ENCODE measurements around the gene RPS21.

Gene RPS21

DNA sequence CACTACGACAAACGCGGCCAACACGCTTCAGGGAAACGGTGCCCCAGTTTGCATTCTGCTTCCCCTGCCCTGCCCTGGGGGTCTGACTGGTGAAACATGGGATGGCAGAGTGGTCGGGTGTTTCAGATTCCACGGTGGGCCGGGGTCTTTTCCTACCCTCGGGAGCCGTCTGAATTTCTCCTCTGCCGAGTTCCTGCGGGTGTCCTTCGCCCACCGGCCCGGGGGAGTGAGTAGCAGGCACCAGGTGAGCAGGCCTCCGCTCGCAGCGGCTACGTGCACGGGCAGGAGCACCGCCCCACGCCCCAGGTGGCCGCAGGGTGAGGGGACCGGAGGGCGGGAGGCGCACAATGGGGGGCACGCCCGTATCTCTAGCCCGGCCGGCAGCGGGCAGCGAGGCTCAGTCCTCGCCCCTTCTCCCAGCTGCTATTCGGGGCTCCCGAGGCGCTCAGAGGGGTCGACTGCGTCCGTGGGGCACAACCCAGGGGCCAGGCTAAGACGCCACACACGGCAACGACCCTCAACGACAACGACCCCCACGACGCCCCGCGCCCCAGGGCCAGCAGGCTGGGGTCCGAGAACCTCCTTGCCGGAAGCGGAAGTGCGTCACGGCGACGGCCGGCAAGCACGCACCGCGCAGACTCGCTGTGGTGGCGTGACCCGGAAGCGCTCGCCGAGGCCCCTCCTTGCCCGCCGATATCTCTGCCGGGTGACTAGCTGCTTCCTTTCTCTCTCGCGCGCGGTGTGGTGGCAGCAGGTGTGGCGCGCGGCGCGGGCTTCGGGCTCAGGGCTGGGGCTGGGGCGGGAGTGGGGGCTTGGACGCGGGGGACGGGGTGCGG lies at the start of gene RPS21:
RPS21 (plus strand) TSS at position 721 of the 836 bp plus-strand sequence. CDS start 236 bp downstream, outside the sequence.
- peak; percentile 21 to 96 (median 86) for DNase-seq

DNA sequence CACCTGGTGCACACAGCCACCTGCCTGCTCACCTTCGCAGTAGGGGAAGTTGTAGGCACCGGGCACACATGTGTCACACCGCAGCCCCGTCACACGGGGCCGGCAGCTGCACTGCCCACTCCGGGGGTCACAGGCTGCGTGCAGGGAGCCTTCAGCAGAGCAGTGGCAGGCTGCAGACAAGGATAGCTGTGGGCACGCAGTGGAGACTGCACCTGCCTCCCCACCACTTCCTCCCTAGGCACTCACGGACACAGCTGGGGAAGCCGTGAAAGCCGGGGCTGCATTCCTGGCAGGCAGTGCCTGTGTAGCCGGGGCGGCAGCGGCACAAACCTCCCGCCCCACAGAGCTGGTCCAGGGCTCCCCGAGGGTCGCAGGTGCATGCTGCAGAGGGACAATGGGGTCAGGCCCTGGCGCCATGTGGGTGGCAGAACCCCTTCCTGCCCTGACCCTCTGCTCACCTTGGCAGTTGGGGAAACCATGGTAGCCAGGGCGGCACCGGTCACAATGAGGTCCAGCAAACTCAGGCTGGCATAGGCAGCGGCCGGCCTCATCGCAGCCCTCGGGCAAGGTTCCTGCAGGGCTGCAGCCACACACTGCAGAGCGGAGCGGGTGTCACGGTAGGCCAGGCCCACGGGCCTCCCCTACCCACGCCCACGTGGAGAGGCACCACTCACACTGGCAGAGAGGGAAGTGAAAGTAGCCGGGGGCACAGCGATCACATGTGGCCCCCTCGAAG lies 49.2 kb upstream of the RPS21 start:
- DNase-seq = no peak

DNA sequence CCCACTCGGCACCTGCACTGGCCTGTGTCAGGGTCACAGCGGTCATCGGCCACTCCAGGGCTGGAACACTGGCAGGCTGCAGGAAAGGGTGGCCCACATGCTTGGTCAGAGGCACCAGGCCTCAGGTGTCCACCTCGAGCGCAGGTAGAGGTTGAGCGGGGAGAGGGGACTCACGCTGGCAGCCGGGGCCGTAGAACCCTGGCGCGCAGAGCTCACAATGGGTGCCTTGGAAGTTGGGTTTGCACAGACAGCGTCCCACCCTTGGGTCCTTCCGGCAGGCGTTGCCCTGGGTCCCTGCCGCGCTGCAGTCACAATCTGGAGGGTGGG lies 48.6 kb upstream of the RPS21 start:
- no peak for DNase-seq

DNA sequence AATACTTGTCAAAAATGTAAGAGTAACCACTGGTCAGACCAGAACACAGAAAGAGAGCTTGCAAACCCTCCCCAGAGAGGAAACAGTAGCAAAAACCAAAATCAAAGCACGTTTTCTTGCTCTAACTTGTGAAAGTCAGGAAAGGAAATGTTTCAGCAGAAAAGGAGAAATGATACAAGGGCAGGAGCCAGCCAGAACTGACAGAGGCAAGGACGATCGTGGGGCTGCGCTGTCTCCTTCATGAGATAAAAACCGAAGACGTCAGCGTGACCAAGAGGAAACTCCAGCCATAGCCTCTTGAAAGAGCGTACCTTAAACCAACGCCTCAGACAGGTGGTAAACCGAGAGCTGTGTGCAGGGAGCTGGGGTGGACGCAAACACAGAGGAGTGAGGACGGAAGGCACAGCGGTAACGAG lies 47.2 kb upstream of the RPS21 start:
- no peak for DNase-seq

DNA sequence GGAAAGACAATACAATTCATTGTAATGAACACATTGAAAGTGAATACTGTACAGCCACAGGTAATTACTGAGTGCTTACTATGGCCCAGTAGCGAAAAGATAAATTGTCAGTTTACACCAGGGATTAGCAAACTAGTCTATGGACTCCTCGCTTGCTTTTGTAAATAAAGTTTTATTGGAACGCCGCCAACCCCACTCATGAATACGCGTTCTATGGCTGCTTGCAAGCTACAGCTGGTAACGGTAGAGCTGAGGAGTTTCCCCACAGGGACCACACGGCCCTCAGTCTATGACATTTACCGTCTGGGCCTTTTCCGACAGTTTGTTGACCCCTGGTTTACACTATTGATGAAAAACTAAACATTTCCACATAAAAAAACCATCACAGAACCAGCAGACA lies 44.0 kb upstream of the RPS21 start:
- DNase-seq = no peak

DNA sequence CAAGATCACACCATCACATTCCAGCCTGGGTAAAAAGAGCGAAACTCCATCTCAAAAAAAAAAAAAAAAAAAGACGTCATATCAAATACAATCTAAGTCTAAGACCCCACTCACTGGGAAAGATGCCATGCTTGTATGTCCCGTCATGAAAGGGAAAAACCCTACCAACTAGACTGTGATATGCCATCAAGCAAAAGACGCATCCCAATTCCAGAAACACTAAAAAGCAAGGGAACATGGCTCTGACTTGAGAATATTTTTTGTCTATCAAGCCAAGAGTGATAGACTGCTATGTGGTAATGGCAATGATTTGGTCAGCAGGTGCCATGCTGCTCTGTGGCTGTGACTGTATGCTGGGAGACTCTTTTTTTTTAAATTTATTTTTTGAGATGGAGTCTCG lies 42.8 kb upstream of the RPS21 start:
- no peak for DNase-seq

DNA sequence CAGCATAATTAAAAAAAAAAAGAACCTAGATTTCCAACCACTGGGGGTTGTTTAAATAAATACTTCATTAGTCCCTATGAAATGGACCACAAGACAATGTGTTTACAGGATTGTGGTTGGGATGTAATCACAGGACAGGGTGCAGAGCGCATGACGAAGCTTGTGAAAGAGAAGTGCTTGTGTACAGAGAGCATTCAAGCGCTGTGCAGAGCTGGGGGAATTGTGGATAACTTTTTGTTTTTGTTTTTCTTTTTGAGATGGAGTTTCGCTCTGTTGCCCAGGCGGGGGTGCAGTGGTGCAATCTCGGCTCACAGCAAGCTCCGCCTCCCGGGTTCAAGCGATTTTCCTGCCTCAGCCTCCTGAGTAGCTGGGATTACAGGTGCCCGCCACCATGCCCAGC lies 42.1 kb upstream of the RPS21 start:
- no peak for DNase-seq

DNA sequence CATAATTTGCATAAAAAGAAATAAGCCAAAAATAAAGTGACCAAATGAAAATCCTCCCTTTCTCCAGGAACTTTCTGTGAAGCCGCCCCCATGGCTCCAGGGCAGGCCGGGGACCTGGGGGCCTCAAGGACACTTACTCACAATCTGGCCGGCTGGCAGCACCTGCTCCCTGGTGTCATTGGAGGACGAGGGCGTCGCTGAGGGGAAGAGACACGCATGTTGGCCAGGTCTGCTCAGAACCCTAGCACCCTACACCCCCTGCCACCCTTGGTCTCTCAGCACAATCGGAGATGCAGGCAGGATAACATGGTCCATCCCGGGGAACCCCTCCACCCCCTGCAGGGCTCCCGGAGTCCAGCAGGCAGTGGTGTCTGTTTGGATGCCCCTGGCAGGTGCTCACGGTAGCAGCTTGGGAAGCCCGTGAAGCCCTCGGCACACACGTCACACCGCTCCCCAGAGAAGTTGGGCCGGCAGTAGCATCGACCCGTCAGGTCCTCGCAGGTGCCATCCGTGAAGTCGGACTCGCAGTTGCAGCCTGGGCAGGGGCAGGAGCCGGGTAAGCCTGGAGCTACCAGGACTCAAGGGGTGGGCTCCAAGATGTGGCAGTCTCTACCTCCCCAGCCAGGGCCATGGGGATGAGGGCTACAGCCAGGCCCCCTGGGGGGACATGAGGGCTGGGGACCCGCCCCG lies 41.1 kb upstream of the RPS21 start:
- no peak for DNase-seq

DNA sequence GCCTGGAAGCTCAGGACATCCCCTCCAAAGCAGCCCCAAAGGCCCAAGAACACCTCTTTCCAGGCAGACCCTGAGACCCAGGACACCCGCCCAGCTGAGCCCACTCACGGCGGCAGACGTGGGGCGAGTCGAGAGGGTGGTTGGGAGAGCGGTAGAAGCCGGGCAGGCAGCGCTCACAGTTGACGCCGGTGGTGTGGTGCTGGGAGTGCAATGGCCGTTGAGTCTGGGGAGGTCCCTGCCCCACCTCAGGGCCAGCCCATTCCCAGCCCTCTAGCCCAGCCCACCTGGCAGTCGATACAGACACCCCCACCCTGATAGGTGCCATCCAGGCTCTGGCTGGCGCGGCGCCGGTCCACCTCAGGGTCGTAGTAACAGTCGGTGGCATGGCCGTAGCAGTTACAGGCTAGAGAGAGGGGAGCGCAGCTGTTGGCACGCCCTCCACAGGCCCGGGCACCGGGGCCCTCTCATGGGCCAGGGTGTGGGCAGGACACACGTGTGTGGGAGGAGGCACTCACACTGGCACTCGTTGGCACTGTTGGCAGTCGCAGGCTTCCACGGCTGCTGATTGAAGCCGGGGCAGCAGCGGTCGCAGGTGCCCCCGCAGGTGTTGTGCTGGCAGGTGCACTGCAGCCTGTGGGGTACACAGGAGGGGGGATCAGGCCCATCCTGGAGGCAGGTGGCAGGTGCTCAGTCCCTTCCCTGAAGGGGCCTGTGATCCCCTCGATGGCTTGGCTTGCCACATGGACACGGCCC lies 40.3 kb upstream of the RPS21 start:
- DNase-seq = no peak

DNA sequence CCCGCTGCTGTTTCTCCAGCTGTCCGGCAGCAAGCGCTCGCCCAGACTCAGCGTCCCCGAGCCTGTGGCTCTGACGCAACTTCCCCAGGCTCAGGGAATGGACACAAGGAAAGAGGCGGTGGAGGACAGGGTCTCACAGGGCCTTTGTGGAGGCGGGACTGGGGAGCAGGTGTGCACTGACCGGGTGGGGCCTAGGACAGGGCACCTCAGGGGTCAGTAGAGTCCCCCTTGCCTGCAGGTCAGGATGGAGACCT lies 39.8 kb upstream of the RPS21 start:
- no peak for DNase-seq

DNA sequence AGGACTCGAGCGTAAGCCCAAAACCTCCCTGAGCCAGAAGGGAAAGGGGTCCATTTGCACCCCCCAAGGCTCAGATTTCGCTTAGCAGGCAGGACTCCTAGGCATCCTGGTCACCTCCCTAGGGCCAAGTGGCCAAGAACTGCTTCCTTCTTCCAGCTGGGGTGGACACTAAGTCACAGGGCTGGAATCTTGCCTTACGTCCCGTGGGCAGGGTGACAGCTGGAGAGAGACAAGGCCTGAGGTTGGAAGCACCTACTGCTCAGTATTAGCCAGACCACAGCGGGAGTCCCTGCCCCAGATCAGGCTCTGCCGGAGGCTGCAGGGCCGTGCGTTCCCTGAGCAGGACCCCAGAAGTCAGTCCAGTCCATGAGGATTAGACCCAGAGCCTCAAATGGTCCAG lies 39.5 kb upstream of the RPS21 start:
- no peak for DNase-seq

DNA sequence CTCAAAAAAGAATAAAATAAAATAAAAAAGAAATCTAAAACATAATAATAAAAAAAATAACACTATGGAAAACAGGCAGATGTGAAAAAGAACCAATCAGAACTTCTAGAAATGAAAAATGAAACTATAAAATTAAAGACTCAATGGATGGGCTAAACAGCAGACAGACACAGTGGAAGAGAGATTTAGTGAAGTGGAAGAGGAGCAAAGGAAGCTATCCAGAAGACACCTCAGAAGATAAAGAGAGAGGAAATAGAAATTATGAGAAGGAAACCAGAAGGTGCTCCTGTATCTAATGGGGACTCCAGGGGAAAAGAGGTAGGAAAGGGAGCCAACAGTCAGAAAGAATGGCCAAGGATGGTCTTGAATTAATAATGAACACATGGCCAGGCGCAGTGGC lies 38.3 kb upstream of the RPS21 start:
- DNase-seq = no peak

DNA sequence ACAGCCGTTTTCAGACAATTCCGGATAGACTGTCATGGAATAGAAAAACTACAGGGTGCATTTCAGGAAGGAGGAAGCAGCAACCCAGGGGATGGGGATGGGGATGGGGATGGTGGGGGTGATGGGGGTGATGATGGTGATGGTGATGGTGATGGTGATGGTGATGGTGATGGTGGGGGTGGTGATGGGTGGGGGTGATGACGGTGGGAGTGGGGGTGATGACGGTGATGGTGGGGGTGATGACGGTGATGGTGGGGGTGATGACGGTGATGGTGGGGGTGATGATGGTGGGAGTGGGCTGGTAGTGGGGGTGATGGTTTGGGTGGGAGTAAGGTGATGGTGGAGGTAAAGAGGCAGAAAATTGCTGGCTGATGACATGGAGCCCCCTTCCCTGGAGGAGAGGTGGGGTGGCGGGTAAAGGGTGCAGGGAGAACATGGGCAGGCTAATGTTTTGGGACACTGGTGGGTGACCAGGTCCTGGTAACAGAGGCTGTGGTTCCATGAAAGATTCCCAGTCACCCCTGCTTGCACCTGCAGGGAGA lies 37.3 kb upstream of the RPS21 start:
- no peak for DNase-seq

DNA sequence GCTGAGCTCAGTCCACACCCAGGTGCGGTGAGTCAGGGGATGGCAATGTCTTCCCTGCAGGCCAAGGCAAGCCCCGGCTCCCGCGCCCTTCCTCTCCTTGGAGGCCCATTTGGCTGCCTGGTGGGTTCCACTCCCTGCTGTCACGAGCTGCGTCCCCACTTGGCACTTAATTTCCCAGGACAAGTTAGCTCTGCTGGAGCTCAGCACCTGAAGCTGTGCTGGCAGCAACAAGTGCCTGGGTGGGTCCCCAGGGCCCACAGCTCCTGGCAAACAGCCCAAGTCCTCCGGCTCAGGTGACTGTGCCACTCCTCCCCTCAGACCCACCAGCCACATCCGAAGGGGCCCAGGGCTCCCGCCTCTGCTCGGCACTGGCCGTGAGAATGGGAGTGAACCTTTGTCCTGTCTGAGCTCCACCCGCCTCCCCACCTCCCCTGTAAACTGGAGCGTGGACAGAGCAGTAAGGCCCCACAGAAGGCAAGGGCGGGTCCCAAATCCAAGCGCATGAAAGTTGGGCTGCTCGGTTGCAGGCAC lies 36.7 kb upstream of the RPS21 start:
- no peak for DNase-seq

DNA sequence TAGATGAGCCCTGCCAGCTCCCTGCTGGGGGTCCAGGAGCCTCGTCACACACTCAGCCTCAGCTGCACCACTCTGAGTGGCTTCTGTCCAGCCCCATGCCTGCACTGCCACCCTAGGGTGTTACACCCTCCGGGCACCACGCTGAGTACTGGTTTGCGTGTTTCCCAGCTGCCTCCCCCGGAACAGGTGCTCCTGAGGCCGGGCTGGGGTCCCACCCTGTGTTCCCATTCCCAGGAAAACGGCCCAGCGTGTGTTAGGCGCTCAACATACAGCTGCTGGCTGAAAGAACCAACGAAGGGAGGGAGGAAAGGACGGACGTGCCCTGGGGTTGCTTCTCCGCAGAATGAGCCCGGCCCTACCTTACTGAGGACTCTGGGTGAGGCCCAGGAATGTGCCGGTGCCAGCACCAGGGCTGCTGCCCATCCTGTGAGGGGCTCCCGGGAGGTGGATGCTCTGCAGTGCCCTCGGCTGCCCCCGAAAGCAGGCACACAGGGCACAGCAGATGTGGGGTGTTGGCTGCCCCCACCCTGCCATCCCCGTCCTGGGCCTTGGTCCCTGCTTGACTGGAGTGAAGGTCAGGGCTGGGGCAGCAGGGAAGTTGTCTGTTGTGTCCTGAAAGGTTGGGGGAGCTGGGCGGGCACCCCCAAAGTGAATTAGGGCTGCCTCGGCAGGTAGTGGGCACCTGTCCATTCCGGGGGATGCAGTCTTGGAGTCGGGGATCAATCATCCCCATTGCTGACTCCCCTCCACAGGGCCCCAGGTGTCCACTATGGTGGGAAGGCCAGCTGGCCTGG lies 36.1 kb upstream of the RPS21 start:
- DNase-seq = no peak

DNA sequence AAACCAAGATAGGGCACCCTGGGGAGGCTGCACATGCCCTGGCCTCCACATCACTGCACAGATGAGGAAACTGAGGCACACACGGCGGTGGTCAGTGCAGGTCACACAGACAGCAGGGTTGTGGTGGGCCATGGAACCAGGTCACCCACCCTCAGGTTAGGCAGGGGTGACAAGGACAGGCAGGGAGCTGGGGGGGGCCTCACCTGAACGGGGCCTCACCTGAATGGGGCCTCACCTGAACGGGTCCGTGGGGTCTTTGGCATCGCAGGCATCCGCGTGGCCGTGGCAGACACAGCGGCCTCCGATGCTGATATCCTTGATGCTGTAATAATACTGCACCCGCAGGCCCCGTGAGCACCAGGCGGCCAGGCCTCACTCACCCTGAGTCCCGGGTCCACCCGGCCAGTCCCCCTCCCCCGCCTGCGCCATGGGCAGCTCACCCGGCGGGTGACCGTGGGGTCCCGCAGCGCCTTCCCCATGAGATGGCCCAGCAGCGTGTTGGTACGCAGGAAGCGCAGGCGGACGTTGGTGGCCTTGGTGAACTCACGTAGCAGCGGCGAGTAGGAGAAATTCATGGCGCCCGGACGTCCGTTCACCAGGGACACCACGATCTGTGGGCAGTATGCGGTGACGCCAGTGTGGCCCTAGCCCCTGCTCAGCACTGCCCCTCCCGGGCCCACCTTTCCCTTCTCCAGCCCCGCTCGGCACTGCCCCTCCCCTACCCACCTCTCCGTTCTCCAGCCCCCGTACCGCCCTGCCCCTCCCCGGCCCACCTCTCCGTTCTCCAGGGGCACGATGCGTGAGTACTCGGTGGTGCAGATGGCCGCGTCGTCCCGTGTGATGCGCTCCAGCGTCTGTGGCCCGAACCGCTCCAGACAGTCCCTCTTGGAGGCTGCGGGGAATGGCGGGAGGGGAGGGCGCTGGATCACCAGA lies 35.2 kb upstream of the RPS21 start:
- no peak for DNase-seq

DNA sequence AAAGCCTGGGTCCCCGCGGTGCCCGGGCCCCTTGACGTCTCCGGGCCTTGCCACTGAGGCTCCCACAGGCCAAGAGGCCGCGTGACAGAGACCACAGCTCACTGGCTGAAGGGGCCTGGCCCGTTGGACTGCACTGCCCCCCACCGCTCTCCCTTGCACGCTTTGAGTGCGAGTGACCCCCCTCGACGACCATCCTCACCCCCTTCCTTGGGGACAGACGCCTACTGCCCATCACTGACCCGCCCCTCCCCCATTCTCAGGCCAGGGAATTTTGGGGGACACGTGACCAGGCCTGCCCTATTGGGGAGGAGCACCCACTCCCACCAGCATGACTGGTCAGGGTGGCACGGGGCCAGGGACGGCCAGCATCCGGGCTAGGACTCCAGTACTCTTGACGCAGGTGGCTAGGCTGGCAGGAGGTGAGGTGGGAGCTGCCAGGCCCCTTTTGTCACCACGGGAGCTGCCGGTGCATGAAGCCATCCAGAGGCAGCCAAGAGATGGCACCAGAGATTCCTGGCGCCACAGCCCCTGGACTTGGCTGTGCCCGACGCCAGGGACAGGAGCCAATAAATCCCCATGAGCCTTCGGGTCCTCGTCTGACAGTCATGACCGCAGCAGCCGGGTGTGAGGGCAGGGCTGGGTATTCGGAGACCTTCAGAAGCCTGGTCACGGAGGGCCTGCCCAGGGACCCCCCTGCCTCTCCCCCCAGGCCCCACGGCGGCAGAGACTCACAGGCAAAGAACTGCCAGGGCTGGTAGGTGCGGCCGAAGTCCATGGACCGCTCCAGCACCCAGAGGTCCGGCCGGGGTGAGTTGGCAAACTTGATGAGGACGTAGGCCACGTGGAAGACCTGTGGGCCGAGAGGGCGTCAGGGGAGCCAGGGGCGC lies 34.3 kb upstream of the RPS21 start:
- peak in 53 of 58 donors; percentile 41 to 85 (median 73) for DNase-seq

All from anterior cingulate cortex (tissue), 58 donors.